NCI-H510A (cell line): ENCODE data around the gene STX2.
"Not testable (repeated sequence)": the region's sequence is repeated elsewhere in the genome, so short reads cannot be mapped to it uniquely, and the experiment has no call there.

ENCODE experiments used
- DNase-seq: peaks from one replicate; lab custom pipeline; 2025; lab: John Stamatoyannopoulos, UW

Gene STX2

DNA sequence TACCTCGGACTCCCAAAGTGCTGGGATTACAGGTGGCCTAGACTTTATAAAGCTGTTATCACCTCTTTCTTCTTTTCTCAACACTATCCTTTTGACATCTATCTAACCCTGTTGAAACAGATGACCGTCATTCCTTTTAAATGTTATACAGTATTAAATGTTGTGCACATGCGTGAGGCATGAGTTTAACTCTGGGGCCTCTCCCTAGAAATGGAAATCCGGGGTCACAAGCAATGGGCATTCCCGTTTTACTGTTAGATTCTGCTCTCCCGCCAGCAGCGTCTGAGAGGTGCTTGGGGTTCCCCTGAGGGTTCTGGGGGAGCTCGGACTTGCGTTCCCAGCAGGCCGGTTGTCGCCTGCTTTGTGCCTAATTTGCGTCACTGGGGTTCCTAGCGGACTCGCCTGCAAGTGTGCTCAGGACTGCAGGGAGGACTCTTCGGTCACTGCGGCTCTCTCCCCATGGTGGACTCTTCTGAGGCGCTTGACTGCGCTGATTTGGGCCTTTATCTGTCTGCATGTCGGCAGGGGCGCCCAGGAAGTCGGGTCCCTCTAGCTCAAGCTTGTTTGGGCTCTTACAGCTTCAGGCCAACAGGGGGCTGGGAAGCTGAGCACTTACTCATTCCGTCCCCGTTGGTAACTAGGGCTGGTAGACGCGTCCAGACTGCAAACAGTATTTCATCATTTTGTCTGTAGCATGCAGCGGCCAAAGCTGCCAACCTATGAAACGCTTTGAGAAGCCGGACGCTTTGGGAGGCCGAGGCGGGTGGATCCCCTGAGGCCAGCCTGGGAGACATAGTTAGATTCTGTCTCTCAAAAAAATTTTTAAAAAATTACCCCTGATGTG, 31.6 kb upstream of the STX2 start:
- peak; percentile 80 for DNase-seq

DNA sequence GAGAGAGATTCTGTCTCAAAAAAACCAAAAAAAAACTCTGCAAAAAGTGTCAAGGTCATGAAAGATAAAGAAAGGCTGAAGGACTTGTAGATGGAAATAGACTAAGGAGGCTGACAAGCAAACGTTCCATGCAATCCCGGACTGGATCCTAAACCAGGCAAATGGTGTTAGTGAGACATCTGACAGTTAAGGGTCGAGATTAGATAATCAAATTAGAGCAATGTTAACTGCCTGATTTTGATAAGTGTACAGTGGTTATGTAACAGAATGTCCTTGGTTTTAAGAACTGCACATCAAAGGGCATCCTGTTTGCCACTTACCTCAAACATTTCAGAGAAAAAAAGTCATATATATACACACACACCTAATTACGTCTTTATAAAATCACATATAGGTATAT, 29.4 kb upstream of the STX2 start:
- no peak for DNase-seq

- no peak for DNase-seq
Measured at GRCh38 chr12:130863298-130863697, 24.2 kb upstream of the STX2 start.

- DNase-seq, result not testable (repeated sequence)
Measured at GRCh38 chr12:130862771-130863170, 23.7 kb upstream of the STX2 start.

- no peak for DNase-seq
Measured at GRCh38 chr12:130862161-130862560, 23.1 kb upstream of the STX2 start.

GRCh38 chr12:130860311-130860710, 21.3 kb upstream of the STX2 start:
- no peak for DNase-seq

GRCh38 chr12:130859161-130859560, 20.1 kb upstream of the STX2 start:
- DNase-seq, result no peak

- DNase-seq, result no peak
Measured at GRCh38 chr12:130858084-130858483, 19.0 kb upstream of the STX2 start.

DNA sequence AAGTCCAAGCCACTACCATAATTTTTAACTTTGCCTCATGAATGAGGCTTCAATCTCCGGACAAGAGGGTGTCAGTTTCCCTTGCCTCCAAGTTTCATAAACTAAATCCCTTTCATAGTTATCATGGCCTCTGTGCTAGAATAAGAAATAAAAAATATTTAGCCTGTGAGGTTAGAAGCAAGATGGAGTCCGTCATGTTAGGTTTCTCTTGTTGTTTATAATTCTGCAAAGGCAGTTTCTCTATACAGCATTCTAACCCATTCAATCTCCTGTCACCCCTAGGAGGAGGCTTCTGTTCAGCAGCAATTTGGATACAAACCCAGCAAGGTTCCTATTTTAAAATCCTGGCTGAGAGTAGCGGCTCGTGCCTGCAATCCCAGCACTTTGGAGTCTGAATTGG, 17.0 kb upstream of the STX2 start:
- DNase-seq, result no peak

- DNase-seq, result no peak
Measured at GRCh38 chr12:130850418-130851021, 11.5 kb upstream of the STX2 start.

DNA sequence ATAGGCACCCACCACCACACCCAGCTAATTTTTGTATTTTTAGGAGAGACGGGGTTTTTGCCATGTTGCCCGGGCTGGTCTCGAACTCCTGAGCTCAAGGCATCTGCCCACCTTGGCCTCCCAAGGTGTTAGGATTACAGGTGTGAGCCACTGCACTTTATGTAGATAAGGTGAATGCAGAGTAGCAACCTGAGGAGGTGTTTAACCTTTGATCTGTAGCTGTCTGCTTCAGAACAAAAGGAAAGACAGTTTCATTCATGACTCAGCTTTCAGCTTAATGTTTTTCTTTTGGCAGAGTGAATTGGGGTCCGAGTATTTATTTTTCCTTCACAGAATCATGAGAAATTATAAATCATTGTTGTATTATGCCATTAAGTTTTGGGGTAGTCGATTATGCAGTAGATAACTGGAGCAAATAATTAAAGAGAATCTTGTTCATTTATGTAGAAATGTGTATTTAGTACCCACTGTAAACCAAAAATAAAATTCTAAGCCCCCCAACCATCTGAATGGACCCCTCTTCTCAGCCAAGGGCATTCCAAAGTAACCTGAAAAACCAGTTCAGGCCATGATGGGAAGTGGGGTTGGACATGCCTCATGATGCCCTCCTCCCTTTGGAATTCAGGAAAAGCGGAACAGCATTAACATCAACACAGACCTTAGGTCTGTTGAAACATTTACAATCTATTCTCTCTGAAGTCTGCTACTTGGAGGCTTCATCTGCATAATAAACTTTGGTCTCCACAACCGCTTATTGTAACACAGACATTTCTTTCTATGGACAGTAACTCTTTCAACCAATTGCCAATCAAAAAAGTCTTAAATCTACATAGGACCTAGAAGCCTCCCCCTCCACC, 10.7 kb upstream of the STX2 start:
- DNase-seq, result no peak

DNA sequence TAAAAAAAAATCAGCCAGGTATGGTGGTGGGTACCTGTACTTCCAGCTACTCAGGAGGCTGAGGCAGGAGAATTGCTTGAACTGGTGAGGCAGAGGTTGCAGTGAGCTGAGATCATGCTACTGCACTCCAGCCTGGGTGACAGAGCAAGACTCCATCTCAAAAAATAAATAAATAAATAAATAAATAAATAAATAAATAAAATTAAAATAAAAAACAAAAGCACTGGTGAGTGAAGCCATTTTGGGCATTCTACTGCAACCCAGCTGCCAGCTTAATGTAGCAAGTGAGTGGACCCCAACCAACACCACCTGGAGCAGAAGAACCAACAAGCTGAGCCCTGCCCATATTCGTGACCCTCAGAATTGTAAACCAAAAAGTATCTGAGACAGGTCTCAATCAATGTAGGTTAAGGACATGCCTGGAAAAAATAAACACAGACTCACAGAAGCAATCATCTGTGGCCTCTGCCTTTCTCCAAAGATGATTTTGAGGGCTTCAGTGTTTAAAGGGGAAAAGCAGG, 9.8 kb upstream of the STX2 start:
- DNase-seq, result not testable (repeated sequence)

DNA sequence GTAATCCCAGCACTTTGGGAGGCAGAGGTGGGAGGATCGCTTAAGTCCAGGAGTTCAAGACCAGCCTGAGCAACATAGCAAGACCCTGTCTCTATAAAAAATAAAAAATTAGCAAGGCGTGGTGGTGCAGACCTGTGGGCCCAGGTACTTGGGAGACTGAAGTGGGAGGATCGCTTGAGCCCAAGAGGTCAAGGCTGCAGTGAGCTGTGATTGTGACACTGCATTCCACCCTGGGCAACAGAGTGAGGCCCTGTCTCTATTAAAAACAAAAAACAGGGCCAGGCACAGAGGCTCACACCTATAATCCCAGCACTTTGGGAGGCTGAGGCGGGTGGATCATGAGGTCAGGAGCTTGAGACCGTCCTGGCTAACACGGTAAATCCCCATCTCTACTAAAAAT, 9.1 kb upstream of the STX2 start:
- DNase-seq, result not testable (repeated sequence)

GRCh38 chr12:130847112-130847511, 8.1 kb upstream of the STX2 start:
- DNase-seq, result no peak

GRCh38 chr12:130846369-130846768, 7.3 kb upstream of the STX2 start:
- no peak for DNase-seq

- DNase-seq, result no peak
Measured at GRCh38 chr12:130839770-130840404, 837 bp upstream of the STX2 start.

DNA sequence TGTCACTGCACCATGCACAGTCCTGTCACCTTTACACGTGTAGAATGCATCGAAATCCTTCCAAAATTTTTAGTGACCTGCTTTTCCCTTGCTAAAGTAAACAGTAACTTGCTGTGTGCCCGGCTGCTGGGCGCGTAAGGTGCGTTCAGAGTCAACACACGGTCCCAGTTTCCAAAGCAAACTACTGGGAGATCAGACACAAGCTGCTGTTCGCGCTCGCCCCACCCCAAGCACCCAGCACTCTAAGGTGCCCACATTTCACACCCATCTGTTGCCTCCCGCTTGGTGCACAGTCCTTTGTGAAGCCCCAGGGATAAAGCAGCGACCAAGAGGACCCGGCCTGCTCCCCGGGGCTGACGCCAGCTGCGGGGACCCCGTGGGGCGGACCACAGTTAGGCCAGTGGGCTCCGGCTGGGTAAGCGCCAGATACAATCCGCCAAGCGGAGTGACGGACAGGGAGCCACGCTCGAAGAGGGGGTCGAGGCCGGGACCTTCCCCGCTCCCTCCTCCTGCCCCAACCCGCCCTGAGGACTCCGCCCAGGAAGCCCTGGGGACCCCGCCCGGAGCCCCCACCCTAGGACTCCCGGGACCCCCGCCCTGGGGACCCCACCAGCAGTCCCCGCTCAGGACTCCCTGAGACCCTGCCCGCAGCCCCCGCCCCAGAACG, 633 bp downstream of the STX2 start:
- no peak for DNase-seq

DNA sequence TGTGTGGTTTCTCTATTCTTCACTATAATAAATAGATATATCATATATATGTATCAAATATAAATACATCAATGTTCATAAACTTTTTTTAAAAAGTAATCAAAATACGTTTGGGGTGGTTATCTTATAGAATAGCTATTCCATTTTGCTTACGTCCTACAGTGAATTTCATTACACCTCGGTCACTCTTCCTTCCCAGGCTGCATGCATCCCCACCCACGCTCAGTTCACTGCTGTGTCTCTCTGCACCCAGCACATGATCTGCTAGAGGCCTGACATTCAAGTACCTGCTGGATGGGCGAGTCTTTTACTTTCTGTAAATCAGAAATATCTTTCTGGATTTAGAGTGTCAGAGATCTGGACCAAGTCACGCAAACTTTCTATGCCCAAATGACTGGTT, 3.6 kb downstream of the STX2 start:
- DNase-seq, result no peak

GRCh38 chr12:130835011-130835410, 4.0 kb downstream of the STX2 start:
- no peak for DNase-seq

GRCh38 chr12:130832561-130833209, 6.4 kb downstream of the STX2 start:
- DNase-seq, result no peak

GRCh38 chr12:130831876-130832405, 7.1 kb downstream of the STX2 start:
- DNase-seq, result no peak
